HG03064 (cell line): ENCODE measurements around the gene AK1.

Experiments used
- ATAC-seq: cut with Tn5 transposase; IDR thresholded peaks from one replicate; pipeline ENCODE4 v1.9.1; 2021; ENCODE audit warnings: low read depth; ENCODE audit not compliant: unreplicated experiment

The AK1 gene

DNA sequence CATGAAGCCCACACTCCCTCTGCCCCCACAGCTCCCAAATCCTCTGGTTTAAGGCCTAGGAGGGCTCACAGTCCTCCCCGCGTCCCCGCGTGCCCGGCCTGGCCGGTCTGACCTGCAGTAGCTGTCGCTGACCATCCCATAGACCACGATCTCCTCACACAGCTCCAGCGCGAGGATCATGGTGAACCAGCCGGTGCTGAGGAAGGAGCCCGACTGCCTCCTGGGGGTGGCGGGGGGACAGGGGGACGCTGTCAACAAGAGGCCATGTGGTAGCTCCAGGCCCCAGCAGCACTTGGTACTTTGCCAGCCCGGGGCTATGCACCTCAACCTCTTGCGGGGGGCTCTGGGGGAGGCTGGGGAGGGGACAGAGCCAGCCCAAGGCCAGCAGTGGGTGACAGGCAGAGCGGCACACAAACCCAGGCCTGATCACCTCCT is 32.4 kb upstream of the AK1 start:
- ATAC-seq, result no peak

DNA sequence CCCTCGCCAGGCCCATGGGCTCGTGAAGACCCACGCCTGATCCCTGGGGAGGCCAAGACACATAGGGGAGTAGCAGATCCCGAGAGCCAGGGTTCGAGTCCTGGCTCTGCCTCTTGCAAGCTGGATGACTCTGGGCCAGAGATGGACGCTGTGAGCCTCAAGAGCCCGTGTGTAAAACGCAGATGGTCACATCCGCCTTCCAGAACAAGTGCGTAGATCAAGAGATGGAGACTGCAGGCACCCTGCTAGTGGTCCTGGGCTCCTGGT is 31.1 kb upstream of the AK1 start:
- no peak for ATAC-seq

- no peak for ATAC-seq
Observed at GRCh38 chr9:127907867-127908659, 30.6 kb upstream of the AK1 start.

GRCh38 chr9:127905788-127906191 is 28.3 kb upstream of the AK1 start:
- no peak for ATAC-seq

DNA sequence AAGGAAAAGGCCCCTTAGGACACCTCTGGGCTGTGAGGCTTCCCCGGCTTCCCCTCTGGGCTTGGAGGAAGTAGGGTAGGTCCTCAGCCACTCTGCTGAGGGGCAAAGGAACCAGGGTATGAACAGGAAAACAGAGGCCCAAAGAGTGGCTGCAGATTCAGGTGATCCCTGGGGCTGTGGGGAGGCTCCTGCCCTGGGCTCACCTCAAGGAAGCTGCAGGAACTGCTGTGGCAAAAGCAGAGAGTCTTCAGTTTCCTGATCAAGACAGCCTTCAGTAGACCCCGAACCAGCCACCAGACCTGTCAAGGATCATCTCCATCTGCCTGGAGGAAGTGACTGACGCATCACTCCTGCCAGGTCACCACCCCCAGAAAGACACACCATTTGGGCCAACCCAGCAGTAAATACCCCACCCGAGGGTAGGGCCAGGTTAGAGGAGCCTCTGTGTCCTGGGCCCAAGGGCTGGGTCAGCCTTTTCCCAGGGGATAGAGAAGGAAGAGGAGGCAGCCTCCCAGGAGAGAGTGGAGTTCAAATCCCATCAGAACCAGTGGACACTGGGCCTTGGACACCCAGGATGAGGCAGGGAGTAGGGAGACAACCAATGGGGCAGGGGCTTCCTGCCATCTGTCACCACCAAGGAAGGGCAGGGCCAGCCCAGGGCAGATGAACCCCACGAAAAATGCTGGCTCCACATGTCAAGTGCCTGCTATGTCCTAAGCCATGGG is 27.7 kb upstream of the AK1 start:
- no peak for ATAC-seq

DNA sequence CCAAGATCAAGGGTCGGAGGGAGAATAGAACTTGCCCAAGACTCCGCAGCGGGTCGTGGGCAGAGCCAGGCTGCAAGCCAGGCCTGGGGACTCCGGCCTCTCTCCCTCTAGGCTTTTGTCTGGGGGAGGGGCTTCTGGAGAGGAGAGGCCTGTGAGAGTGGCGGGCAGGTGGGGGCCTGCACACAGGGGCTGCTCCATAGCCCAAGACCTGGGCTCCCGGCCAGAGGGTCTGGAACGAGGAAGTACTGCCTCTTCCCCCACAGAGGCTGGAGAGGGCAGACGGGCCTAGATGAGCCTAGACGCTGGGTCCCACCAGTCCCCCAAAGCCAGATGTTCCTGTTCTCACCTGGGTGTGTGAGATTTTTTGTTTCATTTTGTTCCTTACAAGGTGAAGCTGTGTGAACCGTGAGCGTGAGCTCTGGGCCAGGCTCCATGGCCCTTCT is 27.1 kb upstream of the AK1 start:
- no peak for ATAC-seq

- no peak for ATAC-seq
Observed at GRCh38 chr9:127903557-127904475, 26.3 kb upstream of the AK1 start.

DNA sequence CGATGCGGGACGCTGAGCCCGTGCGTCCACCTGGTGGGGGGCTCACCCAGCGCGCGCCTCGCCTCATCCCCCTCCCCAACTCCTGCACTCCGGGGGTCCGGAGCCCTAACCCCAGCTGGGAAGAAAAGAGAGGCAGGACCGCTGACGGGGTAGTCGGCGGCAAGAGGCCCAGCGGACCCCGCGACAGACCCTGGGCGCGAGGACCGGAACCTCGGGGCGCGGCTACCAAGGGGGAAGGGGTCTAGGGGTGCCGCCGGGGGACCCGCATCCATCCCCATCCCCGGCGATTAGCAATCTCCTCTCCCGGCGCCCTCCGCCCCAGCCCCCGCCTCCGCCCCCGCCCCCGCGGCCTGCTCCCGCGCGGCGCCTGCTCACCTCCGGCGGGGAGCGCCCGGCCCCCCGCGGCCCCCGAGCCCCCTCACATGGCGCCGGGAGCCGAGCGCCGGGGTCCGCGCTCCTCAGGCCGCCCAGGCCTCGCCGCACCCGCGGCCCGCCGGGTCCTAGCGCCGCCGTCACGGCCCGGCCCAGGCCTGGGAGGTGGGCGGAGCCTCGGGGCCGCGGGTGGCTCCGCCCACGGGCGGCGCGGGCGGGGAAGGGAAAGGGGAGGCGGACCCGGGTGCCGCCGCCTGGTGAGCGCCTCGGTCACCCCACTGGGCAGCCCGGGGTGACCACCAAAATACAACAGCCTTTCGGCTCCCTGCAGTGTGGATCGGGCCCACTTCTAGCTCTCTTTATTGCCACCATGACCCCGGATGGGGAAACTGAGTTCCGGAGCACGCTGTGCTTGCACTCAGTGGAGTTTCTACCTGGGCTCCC is 21.9 kb upstream of the AK1 start, which contains the start of gene ST6GALNAC6:
Gene ST6GALNAC6, minus strand, starts transcription at position 476 of the 816 bp plus-strand sequence. CDS start 1,622 bp downstream, outside the sequence.
- ATAC-seq, result peak; percentile 39

GRCh38 chr9:127898433-127899127 is 21.1 kb upstream of the AK1 start:
- ATAC-seq, result no peak

DNA sequence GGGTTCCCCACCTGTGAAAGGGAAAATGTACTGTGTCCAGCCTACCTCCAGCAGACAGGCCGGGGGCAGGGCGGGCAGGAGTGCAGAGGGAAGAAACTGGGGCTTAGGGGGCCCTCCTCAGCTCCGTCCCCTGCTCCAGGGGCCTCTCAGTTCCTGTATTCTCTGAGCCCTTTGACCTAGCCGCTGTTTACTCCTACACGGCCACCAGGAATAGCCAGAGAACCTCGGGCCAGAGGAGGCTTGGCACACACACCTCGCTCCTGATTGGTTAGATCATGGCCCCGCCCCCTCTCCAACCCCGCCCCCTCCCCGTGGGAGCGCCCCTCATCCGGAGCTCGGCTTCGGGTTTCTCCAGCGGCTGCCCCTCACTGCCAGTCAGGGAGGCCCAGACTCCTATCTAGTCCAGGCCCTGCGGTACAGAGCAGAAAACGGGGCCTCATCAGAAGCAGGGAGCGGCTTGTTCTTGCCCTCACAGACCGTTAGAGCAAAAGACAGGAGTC is 19.8 kb upstream of the AK1 start:
- ATAC-seq, result no peak

- ATAC-seq, result no peak
Observed at GRCh38 chr9:127896395-127897192, 19.1 kb upstream of the AK1 start.

DNA sequence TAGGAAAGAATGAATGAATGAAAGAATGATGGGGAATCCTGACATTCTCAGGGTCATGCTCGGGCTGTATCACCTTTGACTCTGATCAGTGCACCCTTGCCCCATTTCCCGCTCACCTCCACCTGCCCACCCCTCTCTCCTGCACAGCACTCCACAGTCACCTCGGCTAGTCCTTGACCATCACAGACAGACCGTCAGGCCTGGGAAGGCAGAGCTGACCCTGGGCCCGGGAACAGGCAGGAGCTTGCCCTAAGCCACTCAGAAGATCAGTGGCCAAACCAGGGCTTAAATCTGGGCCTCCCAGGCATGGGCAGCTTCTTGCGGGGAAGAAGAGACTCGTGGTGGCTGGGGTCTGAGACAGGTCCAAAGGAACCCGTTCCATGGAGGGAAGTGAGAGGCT is 18.3 kb upstream of the AK1 start:
- ATAC-seq, result no peak

DNA sequence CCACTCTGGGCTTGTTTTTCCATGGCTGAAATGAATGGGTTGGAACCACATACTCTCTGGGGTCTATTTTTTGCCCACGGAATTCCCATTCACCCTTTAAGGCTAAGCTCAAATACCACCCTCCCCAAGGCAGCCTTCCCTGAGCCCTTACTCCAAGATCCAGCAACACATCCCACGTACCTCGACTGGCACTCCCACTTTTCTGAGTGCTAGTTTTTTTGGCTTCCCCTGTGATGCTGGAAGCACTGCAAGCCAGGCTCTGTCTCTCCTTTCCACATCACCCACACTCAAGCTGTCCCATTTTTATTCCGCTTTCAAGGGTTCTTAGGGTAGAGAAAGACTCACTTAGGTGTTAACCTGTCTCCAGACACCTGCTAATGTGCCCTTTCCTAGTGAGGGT is 15.9 kb upstream of the AK1 start:
- ATAC-seq, result no peak

GRCh38 chr9:127892831-127893230 is 15.4 kb upstream of the AK1 start:
- no peak for ATAC-seq

DNA sequence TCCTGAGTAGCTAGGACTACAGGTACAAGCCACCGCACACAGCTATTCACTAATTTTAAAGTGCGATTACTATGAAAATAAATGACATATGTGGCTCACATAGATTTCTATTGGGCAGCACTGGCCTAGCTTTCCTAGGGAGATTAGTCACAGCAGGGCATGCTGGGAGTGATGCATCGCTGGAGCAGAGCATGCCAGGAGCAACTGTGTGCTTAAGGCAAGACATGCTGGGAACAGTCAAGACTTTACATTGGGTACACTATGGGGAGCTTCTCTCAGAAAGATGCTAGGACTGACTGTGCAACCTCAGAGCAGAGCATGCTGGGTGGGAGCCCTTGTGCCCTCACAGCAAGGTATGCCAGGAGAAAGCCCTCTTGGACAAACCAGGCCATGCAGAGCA is 12.6 kb upstream of the AK1 start:
- ATAC-seq, result no peak

DNA sequence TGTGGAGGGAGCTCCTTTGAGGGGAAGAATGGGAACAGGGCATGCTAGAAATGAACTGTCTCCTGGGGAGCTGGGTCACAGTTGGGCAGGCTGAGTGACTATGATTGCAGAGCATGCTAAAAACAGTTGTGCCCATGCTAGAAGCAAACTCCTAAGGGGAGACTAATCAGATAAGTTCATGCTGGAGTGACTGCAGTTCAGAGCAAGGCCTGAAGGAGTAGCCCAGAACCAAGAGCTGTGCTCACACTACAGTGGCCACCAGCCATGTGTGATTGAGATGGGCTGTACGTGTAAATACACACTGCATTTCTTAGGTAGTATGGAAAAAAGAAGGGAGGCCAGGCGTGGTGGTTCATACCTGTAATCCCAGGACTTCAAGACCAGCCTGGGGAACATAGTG is 10.3 kb upstream of the AK1 start:
- no peak for ATAC-seq

GRCh38 chr9:127886401-127886972 is 9.0 kb upstream of the AK1 start:
- no peak for ATAC-seq

GRCh38 chr9:127885508-127886281 is 8.2 kb upstream of the AK1 start:
- ATAC-seq, result no peak
